Neural progenitor cell (in vitro differentiated cells): Measurements from ENCODE around the gene MOGAT3. TPM values are rescaled to one million over a fixed set of nuclear protein-coding genes. Genes with fewer than 3 reads are reported as not detected.
"Not testable (repeated sequence)": the region's sequence is repeated elsewhere in the genome, so short reads cannot be mapped to it uniquely, and the experiment has no call there.

Experiments used
- DNase-seq: peaks from one replicate; pipeline ENCODE4 v3.0.0-alpha.2; 2016; ENCODE audit warnings: low spot score
- H2AFZ ChIP-seq: fragments of 200-600 bp; sonication (generic); replicated peaks from 2 replicates; pipeline ENCODE4 v1.6.1; 2016; ENCODE audit warnings: antibody characterized with exemption
- H3F3A ChIP-seq: fragments of 200-600 bp; sonication (generic); 2 replicates; pipeline ENCODE4 v1.6.1; 2016; ENCODE audit warnings: antibody characterized with exemption, low read depth
- H3K27ac ChIP-seq: fragments of 200-600 bp; sonication (generic); 2 replicates; pipeline ENCODE4 v1.5.1; 2016; ENCODE audit warnings: mild to moderate bottlenecking
- H3K27me3 ChIP-seq: fragments of 200-600 bp; sonication (generic); 2 replicates; pipeline ENCODE4 v1.6.1; 2016; ENCODE audit warnings: mild to moderate bottlenecking, moderate library complexity
- H3K36me3 ChIP-seq: fragments of 200-600 bp; sonication (generic); 2 replicates; pipeline ENCODE4 v1.5.1; 2016
- H3K4me1 ChIP-seq: fragments of 200-600 bp; sonication (generic); 2 replicates; pipeline ENCODE4 v1.6.1; 2016; ENCODE audit warnings: mixed run types
- H3K4me2 ChIP-seq: fragments of 200-600 bp; sonication (generic); 2 replicates; pipeline ENCODE4 v1.6.1; 2016
- H3K4me3 ChIP-seq: fragments of 200-600 bp; sonication (generic); 2 replicates; pipeline ENCODE4 v1.5.1; 2016
- H3K79me2 ChIP-seq: fragments of 200-600 bp; sonication (generic); 2 replicates; pipeline ENCODE4 v1.6.1; 2016; ENCODE audit warnings: low read depth
- H3K9ac ChIP-seq: fragments of 200-600 bp; sonication (generic); 2 replicates; pipeline ENCODE4 v1.6.1; 2016
- H3K9me3 ChIP-seq: fragments of 200-600 bp; sonication (generic); 2 replicates; pipeline ENCODE4 v1.5.1; 2016; ENCODE audit warnings: low read depth
- H4K20me1 ChIP-seq: fragments of 200-600 bp; sonication (generic); 2 replicates; pipeline ENCODE4 v1.6.1; 2016; ENCODE audit warnings: low read depth
- H3K27ac Mint-ChIP-seq: 3 replicates; pipeline ENCODE4 v1.8.0; 2021; ENCODE audit warnings: mixed read lengths
- H3K27me3 Mint-ChIP-seq: 2 replicates; pipeline ENCODE4 v1.8.0; 2022; ENCODE audit warnings: low read depth, mild to moderate bottlenecking, inconsistent platforms, moderate library complexity, mixed read lengths; ENCODE audit not compliant: insufficient read depth
- H3K36me3 Mint-ChIP-seq: 3 replicates; pipeline ENCODE4 v1.8.0; 2021; ENCODE audit warnings: mixed read lengths
- H3K4me1 Mint-ChIP-seq: 3 replicates; pipeline ENCODE4 v1.8.0; 2021; ENCODE audit warnings: mixed read lengths
- H3K4me3 Mint-ChIP-seq: 3 replicates; pipeline ENCODE4 v1.8.0; 2021; ENCODE audit warnings: mild to moderate bottlenecking, moderate library complexity, mixed read lengths
- H3K9me3 Mint-ChIP-seq: 3 replicates; pipeline ENCODE4 v1.8.0; 2020; ENCODE audit warnings: mixed read lengths
- CTCF ChIP-seq: fragments of 200-600 bp; sonication (generic); IDR thresholded peaks from 2 replicates; pipeline ENCODE4 v1.5.1; 2017; ENCODE audit warnings: antibody characterized with exemption, mild to moderate bottlenecking
- EZH2 ChIP-seq: fragments of 200-600 bp; sonication (generic); IDR thresholded peaks from 2 replicates; pipeline ENCODE4 v1.6.1; 2017; ENCODE audit warnings: antibody characterized with exemption, mild to moderate bottlenecking, moderate library complexity
- EZH2phosphoT487 ChIP-seq: fragments of 200-600 bp; sonication (generic); IDR thresholded peaks from 2 replicates; pipeline ENCODE4 v1.6.1; 2017; ENCODE audit warnings: antibody characterized with exemption
- total RNA-seq: library from RNA; depleted of rRNA; stranded (reverse); fragments of >200 nt; gene quantifications from 2 replicates; pipeline ENCODE4 v1.2.3, GENCODE V29; 2015; ENCODE audit warnings: low replicate concordance

MOGAT3 gene
- total RNA-seq, 1 donor from 2014 or later: not detected

DNA sequence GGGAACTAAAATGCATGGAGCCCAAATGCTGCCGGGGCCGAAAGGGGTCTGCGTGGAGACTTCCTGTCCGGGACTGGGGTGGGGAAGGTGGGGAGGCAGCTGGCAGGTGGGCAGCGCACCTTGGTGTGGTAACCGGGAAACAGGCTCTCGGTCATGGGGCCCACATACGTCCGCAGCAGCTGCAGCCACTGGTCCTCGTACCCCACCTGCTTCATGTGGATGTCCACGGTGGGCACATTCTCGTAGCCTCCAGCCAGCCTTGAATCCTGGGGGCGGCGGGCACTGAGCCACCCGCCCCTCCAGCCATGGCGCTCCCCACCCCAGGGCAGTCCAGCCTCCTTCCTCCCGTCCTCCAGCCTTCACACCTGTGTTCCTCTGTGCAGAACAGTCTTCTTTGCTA is 6.6 kb upstream of the MOGAT3 start:
- H3K27me3 Mint-ChIP-seq: peaks cover 19% of the 10 kb centered on the region
- Histone ChIP-seq H2AFZ (no peak overlapping the region), H3F3A (no peaks in the 10 kb centered on the region), H3K4me2 (no peak overlapping the region), H3K9ac (no peak overlapping the region), H4K20me1 (no peaks in the 10 kb centered on the region), H3K79me2 (no peaks in the 10 kb centered on the region), H3K9me3 (no peaks in the 10 kb centered on the region), H3K27me3 (peaks cover 17% of the 10 kb centered on the region), H3K4me1 (no peaks in the 10 kb centered on the region), H3K27ac (no peak overlapping the region), H3K4me3 (no peak overlapping the region), H3K36me3 (no peaks in the 10 kb centered on the region)
- H3K27ac Mint-ChIP-seq: no peak overlapping the region
- H3K4me1 Mint-ChIP-seq: no peaks in the 10 kb centered on the region
- H3K9me3 Mint-ChIP-seq: no peaks in the 10 kb centered on the region
- peak overlapping the region; percentile 48 for H3K4me3 Mint-ChIP-seq
- no peak for DNase-seq
- TF ChIP-seq EZH2phosphoT487: no peak
- no peak for TF ChIP-seq EZH2
- no peak for TF ChIP-seq CTCF
- peaks cover 2% of the 10 kb centered on the region for H3K36me3 Mint-ChIP-seq

GRCh38 chr7:101206665-101207042 is 5.8 kb upstream of the MOGAT3 start:
- Histone ChIP-seq H3K4me3 (no peak overlapping the region), H3K27me3 (peaks cover 25% of the 10 kb centered on the region), H3K4me2 (no peak overlapping the region), H3K36me3 (no peaks in the 10 kb centered on the region), H3K9ac (no peak overlapping the region), H3F3A (no peaks in the 10 kb centered on the region), H3K4me1 (no peaks in the 10 kb centered on the region), H3K27ac (no peak overlapping the region), H3K79me2 (no peaks in the 10 kb centered on the region), H3K9me3 (no peaks in the 10 kb centered on the region), H4K20me1 (no peaks in the 10 kb centered on the region), H2AFZ (no peak overlapping the region)
- no peak for DNase-seq
- no peak for TF ChIP-seq EZH2
- no peak for TF ChIP-seq CTCF
- no peak for TF ChIP-seq EZH2phosphoT487
- no peaks in the 10 kb centered on the region for H3K4me1 Mint-ChIP-seq
- H3K9me3 Mint-ChIP-seq: no peaks in the 10 kb centered on the region
- H3K36me3 Mint-ChIP-seq: peaks cover 2% of the 10 kb centered on the region
- H3K27me3 Mint-ChIP-seq: peaks cover 22% of the 10 kb centered on the region
- H3K27ac Mint-ChIP-seq: no peak overlapping the region
- no peak overlapping the region for H3K4me3 Mint-ChIP-seq

DNA sequence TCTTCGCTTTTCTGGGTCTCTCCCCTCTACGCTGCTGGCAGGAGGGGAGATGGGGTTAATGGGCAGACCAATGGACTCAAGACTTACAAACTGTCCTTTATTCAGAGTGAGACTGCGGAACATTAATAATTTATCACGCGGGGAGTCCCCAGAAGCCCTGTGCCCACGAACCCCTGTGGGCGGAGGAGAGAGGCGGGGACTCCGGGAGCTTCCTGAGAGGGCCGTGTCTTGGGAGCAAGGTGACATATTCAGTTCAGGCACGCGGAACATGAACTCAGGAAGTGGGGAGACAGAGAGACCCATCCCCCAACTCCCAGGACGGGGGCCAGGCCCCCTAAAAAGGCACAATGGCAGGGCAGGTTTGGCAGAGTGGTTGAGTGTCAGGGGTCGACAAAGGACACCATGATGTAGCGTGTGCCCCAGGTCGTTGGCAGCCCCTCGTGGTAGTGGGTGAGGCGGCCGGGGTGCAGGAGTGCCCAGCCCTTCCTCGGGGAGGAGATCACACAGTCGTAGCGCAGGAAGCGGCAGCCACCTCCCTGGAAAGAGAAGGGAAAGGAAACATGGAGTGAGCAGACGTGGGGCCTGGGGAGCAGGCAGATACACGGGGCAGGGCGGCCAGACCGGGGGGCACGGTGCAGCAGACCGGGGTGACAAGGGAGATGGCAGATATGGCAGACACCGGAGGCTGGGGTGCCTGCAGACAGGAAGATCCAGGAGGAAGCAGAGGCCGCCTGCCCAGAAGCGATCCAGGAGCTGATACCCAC is 5.2 kb upstream of the MOGAT3 start:
- Histone ChIP-seq H3K4me3 (no peak overlapping the region), H3F3A (no peaks in the 10 kb centered on the region), H2AFZ (no peak overlapping the region), H3K79me2 (no peaks in the 10 kb centered on the region), H3K9me3 (no peaks in the 10 kb centered on the region), H3K27ac (no peak overlapping the region), H3K36me3 (no peaks in the 10 kb centered on the region), H3K27me3 (peaks cover 30% of the 10 kb centered on the region), H4K20me1 (no peaks in the 10 kb centered on the region), H3K4me1 (no peaks in the 10 kb centered on the region), H3K9ac (no peak overlapping the region), H3K4me2 (no peak overlapping the region)
- H3K27ac Mint-ChIP-seq: no peak overlapping the region
- H3K36me3 Mint-ChIP-seq: peaks cover 2% of the 10 kb centered on the region
- no peaks in the 10 kb centered on the region for H3K4me1 Mint-ChIP-seq
- peaks cover 25% of the 10 kb centered on the region for H3K27me3 Mint-ChIP-seq
- H3K4me3 Mint-ChIP-seq: no peak overlapping the region
- no peak for TF ChIP-seq EZH2
- TF ChIP-seq CTCF: no peak
- no peak for TF ChIP-seq EZH2phosphoT487
- H3K9me3 Mint-ChIP-seq: no peaks in the 10 kb centered on the region
- no peak for DNase-seq

DNA sequence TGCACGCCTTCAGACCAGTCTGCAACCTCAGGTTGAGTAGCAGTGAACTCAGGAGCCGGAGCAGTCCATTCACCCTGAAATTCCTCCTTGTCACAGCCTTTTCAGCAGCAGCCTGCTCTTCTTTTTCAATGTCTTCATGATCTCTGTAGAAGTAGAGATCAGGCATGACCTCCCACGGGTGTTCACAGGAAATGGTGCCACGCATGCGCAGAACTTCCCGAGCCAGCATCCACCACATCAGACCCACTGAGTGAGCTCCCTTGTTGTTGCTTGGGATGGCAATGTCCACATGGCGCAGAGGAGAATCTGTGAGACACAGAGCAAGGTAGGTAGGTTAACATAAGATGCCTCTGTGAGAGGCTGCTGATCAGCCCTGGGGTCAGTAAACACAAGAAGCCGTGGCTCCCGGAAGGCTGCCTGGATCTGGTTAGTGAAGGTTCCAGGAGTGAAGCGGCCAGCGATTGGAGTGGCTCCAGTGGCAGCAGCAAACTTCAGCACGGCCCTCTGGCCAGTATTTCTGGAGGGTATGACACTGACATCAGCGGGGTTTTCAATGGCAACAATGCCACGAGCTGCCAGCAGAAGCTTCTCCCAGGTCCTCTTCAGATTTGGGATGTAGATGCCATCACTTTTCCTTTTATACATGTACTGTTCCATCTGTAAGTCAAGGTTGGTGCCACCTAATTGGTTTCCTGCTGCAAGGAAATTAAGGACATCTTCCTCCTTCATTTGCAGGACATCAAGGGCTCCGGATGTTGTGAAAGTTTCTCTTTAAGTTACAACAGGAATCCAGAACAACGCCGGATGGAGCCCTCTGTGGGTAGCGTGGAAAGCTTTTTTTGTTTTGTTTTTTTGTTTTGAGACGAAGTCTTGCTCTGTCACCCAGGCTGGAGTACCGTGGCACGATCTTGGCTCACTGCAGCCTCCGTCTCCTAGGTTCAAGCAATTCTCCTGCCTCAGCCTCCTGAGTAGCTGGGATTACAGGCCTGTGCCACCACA is 3.2 kb upstream of the MOGAT3 start:
- not testable (repeated sequence) for H3K4me1 ChIP-seq, H3K36me3 Mint-ChIP-seq, H3K4me3 Mint-ChIP-seq, H4K20me1 ChIP-seq, H3K4me2 ChIP-seq, H3F3A ChIP-seq, H3K4me1 Mint-ChIP-seq, DNase-seq, H3K27ac Mint-ChIP-seq, H3K4me3 ChIP-seq, H2AFZ ChIP-seq, H3K9me3 Mint-ChIP-seq, H3K79me2 ChIP-seq, H3K27ac ChIP-seq, H3K36me3 ChIP-seq, H3K9me3 ChIP-seq, H3K9ac ChIP-seq
- peaks cover 42% of the 10 kb centered on the region for H3K27me3 ChIP-seq
- H3K27me3 Mint-ChIP-seq: peaks cover 28% of the 10 kb centered on the region
